Measurements from ENCODE around the gene TNIK.

DNA sequence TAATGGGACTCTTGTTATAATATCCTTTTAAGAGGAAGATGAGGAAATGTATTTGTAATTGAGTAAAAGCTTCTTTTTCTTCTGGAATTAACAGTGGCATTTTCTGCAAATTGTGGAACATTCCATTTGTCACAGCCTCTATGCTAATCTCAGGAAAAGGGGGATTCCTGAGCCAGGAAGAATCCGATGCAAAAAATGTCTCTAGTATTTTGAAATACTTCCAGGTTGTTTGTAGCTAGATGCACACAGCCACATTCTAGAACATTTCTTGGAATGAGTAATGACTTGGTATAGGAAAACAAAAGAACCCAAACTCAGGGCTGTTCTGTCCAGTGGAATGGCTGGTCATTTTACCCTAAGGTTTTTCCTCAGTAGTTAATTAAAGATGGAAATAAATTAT lies 335.2 kb downstream of the TNIK start:
- TF ChIP-seq TAF1 (IDR thresholded peaks at IDR 0.05; ENCODE audit: borderline replicate concordance, insufficient read depth, low read length) (no peak), FOXP2 (optimal IDR thresholded peaks at IDR 0.05; ENCODE audit: borderline replicate concordance, extremely low read depth, extremely low read length, insufficient read depth) (no peak)
- TF ChIP-seq, protein P1, sequence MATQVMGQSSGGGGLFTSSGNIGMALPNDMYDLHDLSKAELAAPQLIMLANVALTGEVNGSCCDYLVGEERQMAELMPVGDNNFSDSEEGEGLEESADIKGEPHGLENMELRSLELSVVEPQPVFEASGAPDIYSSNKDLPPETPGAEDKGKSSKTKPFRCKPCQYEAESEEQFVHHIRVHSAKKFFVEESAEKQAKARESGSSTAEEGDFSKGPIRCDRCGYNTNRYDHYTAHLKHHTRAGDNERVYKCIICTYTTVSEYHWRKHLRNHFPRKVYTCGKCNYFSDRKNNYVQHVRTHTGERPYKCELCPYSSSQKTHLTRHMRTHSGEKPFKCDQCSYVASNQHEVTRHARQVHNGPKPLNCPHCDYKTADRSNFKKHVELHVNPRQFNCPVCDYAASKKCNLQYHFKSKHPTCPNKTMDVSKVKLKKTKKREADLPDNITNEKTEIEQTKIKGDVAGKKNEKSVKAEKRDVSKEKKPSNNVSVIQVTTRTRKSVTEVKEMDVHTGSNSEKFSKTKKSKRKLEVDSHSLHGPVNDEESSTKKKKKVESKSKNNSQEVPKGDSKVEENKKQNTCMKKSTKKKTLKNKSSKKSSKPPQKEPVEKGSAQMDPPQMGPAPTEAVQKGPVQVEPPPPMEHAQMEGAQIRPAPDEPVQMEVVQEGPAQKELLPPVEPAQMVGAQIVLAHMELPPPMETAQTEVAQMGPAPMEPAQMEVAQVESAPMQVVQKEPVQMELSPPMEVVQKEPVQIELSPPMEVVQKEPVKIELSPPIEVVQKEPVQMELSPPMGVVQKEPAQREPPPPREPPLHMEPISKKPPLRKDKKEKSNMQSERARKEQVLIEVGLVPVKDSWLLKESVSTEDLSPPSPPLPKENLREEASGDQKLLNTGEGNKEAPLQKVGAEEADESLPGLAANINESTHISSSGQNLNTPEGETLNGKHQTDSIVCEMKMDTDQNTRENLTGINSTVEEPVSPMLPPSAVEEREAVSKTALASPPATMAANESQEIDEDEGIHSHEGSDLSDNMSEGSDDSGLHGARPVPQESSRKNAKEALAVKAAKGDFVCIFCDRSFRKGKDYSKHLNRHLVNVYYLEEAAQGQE (IDR thresholded peaks at IDR 0.05; ENCODE audit: insufficient read depth in 1 of 2, low read depth in 2 of 2, low read length in 2 of 2), result no peak

Data from PFSK-1 (cell line).